ENCODE data around the gene VWCE. TPM values are rescaled to one million over a fixed set of nuclear protein-coding genes. Genes with fewer than 3 reads are reported as not detected.
A peak's percentile ranks its signal among the peaks of the same experiment; 100 is the strongest.
"Not testable (repeated sequence)": the region's sequence is repeated elsewhere in the genome, so short reads cannot be mapped to it uniquely, and the experiment has no call there.

Gene VWCE
- total RNA-seq, 1 experiment from 2014 or later, result 1.2 TPM

- no peak for DNase-seq (ENCODE audit: low read depth)
Measured at GRCh38 chr11:61256710-61257482, 38.2 kb downstream of the VWCE start.

GRCh38 chr11:61254403-61255025 is 40.6 kb downstream of the VWCE start:
- peak; percentile 56 for DNase-seq (ENCODE audit: low read depth)

- DNase-seq (ENCODE audit: low read depth), result not testable (repeated sequence)
Measured at GRCh38 chr11:61252332-61252731, 42.8 kb downstream of the VWCE start.

DNA sequence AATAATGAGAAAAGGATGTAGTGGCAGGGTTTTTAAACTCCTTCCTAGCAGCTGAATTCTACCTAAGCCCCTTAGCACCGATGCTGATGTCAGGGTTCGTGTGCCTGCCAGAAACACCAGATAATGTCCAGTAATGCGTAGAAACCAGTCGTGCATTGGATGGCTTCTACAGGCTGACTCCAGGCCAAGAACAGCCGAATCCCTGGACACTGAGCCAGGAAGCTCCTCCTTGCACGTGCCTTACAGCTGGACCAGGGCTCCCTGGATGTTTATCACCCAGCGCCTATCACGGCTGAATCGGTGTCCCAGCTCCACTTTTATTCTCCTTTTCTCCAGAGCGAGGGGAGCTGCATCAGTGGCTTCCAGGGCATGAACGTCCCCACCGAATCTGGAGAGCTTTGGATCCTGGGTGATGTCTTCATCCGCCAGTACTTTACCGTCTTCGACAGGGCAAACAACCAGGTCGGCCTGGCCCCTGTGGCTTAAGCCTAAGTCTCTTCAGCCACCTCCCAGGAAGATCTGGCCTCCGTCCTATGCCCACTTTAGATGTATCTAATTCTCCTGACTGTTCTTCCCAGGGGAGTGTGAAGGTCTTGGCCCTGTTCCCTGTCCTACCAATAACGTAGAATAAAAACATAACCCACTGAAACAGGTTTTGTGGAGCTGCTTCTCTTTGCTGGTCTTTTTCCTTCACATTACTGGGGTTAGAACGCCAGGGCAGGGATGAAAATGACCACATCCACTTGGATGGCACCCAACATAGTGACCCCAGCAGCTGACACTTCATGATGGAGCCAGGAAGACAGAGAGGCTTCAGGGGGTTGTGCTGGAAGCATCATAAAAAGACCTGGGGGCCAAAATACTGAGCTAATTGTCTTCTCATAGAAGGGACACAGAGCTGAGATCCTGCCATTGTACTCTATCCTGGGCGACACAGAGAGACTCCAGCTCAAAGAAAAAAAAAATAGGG is 44.0 kb downstream of the VWCE start:
- peak; percentile 69 for DNase-seq (ENCODE audit: low read depth)

GRCh38 chr11:61249201-61249600 is 45.9 kb downstream of the VWCE start:
- not testable (repeated sequence) for DNase-seq (ENCODE audit: low read depth)

GRCh38 chr11:61248071-61248470 is 47.0 kb downstream of the VWCE start:
- not testable (repeated sequence) for DNase-seq (ENCODE audit: low read depth)

- DNase-seq (ENCODE audit: low read depth), result not testable (repeated sequence)
Measured at GRCh38 chr11:61245284-61245964, 49.7 kb downstream of the VWCE start.

DNA sequence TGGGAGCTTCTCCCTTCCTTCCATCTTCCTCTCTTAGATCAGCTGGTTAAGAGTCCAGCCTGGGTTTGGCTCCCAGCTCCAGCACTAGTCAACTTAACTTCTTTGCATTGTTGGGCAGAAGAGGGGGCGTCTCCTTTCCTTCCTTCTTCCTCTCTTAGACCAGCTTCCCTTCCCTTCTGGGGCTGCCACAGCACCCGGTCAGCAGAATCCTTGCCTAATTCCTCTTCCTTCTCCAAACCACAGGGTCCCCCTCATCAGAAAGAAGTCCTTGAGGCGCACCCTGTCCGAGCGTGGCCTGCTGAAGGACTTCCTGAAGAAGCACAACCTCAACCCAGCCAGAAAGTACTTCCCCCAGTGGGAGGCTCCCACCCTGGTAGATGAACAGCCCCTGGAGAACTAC is 53.6 kb downstream of the VWCE start:
- DNase-seq (ENCODE audit: low read depth), result not testable (repeated sequence)

- not testable (repeated sequence) for DNase-seq (ENCODE audit: low read depth)
Measured at GRCh38 chr11:61240875-61241274, 54.2 kb downstream of the VWCE start, which contains the start of gene PGA5. Gene PGA5, plus strand, starts transcription at chr11:61241175. Its CDS starts 52 bp downstream, at chr11:61241227.

DNA sequence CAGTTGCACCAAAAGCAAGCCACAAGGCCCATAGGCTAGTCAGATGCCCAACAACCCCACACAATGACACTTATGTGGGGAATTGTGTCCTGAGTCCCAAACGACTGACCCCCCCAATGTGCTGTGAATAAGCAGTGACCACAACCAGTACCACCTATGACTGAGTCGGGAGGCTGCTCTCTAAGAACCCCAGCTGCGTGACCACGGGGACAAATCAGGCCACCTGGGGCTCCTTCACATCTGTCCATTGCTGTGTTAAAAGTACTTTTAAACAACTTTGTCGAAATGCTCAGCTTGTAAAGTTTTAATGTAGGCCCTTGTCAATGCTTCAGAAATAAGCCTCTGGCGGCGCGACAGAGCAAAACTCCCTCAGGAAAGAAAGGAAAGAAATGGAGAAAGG is 54.8 kb downstream of the VWCE start:
- DNase-seq (ENCODE audit: low read depth), result not testable (repeated sequence)

DNA sequence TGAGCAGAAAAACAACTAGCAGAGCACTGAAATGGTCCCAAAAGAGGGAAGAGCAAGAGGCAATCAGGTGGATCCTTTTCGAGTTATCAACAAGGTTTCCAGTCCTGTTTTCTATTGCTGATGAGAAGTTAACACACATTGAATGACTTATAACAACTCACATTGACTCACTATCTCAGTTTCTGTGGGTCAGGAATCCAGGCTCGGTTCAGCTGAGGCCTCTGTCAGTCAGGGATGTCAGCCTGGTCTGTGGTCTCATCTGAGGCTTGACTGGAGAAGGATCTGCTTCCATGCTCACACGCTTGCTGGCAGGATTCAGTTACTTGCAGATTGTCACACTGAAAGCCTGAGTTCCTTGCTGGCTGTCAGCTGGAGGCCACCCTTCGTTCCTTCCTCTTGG is 58.0 kb downstream of the VWCE start:
- DNase-seq (ENCODE audit: low read depth), result not testable (repeated sequence)

GRCh38 chr11:61232548-61233145 is 62.5 kb downstream of the VWCE start:
- not testable (repeated sequence) for DNase-seq (ENCODE audit: low read depth)

- DNase-seq (ENCODE audit: low read depth), result not testable (repeated sequence)
Measured at GRCh38 chr11:61231585-61231984, 63.5 kb downstream of the VWCE start.

DNA sequence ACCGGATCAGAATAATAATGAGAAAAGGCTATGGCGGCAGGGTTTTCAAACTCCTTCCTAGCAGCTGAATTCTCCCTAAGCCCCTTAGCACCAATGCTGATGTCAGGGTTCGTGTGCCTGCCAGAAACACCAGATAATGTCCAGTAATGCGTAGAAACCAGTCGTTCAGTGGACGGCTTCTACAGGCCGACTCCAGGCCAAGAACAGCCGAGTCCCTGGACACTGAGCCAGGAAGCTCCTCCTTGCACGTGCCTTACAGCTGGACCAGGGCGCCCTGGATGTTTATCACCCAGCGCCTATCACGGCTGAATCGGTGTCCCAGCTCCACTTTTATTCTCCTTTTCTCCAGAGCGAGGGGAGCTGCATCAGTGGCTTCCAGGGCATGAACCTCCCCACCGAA is 64.1 kb downstream of the VWCE start:
- not testable (repeated sequence) for DNase-seq (ENCODE audit: low read depth)

DNA sequence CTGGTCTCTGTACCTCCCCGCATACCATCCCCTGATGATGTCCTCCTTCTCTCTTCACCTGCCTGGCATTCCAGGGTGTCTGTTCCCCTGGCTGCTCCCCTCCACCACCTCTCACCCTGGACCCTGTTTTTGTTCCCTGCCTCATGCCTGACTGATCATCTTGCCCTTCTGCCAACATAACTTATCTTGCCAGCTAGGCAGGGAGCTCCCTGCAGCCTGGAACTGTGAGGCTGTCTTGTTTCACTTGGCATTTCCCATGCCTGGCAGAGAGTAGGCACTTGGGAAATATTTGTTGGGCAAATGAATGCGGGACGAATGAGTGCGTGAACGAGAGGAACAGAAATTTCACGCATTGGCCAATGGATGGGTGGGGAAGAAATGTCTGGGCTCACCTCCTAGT is 65.7 kb downstream of the VWCE start:
- DNase-seq (ENCODE audit: low read depth), result not testable (repeated sequence)

DNA sequence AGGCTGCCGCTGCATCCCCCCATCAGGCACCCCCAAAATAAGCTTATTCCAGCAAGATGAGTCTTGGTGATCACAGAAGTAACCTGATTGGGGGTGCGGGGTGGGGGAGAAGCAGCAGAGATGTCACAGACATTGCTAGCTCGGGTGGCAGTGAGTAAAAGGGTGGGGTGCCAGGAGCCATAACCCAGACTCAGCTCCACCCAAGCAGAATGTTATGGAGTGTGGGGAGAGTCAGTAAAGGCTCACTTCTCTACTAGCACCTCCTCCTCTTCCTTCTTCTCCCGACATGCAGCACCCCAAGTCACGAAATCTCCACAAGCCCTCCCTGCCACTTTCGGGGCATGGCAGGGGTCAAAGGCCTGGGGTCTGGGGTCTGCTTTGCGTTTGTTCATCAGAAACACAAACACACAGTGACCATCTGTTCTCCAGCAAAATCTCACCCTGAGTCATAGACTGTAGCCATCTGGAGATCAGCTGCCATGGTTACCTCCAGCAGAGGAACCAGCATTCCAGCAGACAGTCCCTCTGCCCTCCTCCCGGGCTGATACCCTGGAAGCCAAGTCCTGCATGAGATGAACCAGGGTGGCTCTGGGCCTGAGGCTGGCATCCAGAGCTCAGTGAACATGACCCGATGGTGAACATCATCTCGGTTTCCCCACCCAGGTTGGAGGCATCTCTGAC is 68.5 kb downstream of the VWCE start:
- DNase-seq (ENCODE audit: low read depth), result not testable (repeated sequence)

- DNase-seq (ENCODE audit: low read depth), result not testable (repeated sequence)
Measured at GRCh38 chr11:61222692-61223091, 72.4 kb downstream of the VWCE start.

DNA sequence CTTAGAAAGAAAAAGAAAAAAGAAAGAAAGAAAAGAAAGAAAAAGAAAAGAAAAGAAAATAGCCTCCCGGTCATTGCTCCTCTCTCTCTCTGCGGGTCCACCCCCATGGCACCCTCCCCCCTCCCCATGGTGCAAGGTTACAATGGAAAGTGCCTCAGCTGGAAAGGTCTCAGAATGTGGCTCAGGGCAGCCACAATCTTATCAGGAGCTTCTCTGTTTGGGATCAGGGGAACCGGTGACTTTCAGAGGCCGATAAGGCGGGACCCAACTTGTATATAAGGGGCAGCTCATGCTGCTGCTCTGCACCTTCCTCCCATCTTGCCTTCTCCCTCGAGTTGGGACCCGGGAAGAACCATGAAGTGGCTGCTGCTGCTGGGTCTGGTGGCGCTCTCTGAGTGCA is 73.1 kb downstream of the VWCE start, which contains the start of gene PGA4:
Gene PGA4 (plus strand): TSS at position 301 of the 400 bp plus-strand sequence. CDS start 54 bp downstream, at position 355.
- DNase-seq (ENCODE audit: low read depth), result not testable (repeated sequence)

DNA sequence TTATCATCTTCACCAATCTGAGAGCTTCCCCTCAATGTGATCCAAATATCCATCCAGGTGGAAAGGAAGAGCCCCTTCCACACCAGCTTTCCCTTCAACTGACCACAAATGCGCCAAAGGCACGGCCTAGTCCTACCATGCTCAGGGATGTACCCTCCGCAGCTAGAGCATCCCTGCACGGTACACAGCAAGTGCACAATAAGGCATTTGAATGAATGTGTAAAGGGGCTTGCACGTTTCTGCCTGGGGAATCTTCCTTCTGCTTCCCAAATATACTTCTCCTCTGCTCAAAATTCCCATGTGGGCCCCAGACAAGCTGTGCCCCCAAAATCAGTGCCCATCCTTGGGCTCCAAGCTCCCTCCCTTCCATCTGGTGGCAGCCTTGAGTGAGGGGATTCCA is 76.1 kb downstream of the VWCE start:
- DNase-seq (ENCODE audit: low read depth), result not testable (repeated sequence)

DNA sequence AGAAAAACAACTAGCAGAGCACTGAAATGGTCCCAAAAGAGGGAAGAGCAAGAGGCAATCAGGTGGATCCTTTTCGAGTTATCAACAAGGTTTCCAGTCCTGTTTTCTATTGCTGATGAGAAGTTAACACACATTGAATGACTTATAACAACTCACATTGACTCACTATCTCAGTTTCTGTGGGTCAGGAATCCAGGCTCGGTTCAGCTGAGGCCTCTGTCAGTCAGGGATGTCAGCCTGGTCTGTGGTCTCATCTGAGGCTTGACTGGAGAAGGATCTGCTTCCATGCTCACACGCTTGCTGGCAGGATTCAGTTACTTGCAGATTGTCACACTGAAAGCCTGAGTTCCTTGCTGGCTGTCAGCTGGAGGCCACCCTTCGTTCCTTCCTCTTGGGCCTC is 76.8 kb downstream of the VWCE start:
- not testable (repeated sequence) for DNase-seq (ENCODE audit: low read depth)

Measured in LHCN-M2 (cell line).